Fibroblast of skin of right quadriceps (primary cell): ENCODE data around the gene DLGAP1.

Source experiments
- DNase-seq: peaks from one replicate; pipeline ENCODE4 v3.0.0-alpha.2; 2013

The DLGAP1 gene

GRCh38 chr18:3510024-3510423 lies 945.1 kb downstream of the DLGAP1 start:
- DNase-seq, result no peak

- DNase-seq, result no peak
Observed at GRCh38 chr18:3508576-3509549, 946.2 kb downstream of the DLGAP1 start.

- DNase-seq, result no peak
Observed at GRCh38 chr18:3504637-3505036, 950.5 kb downstream of the DLGAP1 start.

GRCh38 chr18:3502650-3503049 lies 952.5 kb downstream of the DLGAP1 start:
- no peak for DNase-seq

- no peak for DNase-seq
Observed at GRCh38 chr18:3500016-3500415, 955.1 kb downstream of the DLGAP1 start.

GRCh38 chr18:3499501-3499900 lies 955.6 kb downstream of the DLGAP1 start:
- no peak for DNase-seq

GRCh38 chr18:3498698-3499471 lies 956.2 kb downstream of the DLGAP1 start:
- DNase-seq, result peak; percentile 42

- DNase-seq, result no peak
Observed at GRCh38 chr18:3495691-3496430, 959.2 kb downstream of the DLGAP1 start.

GRCh38 chr18:3494569-3494968 lies 960.5 kb downstream of the DLGAP1 start:
- no peak for DNase-seq

GRCh38 chr18:3494245-3494526 lies 960.9 kb downstream of the DLGAP1 start:
- no peak for DNase-seq

- no peak for DNase-seq
Observed at GRCh38 chr18:3493501-3494244, 961.4 kb downstream of the DLGAP1 start.

- DNase-seq, result no peak
Observed at GRCh38 chr18:3492721-3493120, 962.4 kb downstream of the DLGAP1 start.

- DNase-seq, result no peak
Observed at GRCh38 chr18:3491981-3492555, 963.0 kb downstream of the DLGAP1 start.

- DNase-seq, result no peak
Observed at GRCh38 chr18:3489462-3489861, 965.6 kb downstream of the DLGAP1 start.

- no peak for DNase-seq
Observed at GRCh38 chr18:3486512-3486911, 968.6 kb downstream of the DLGAP1 start.

GRCh38 chr18:3485153-3486149 lies 969.7 kb downstream of the DLGAP1 start:
- DNase-seq, result no peak

GRCh38 chr18:3482258-3482657 lies 972.8 kb downstream of the DLGAP1 start:
- no peak for DNase-seq

GRCh38 chr18:3481696-3482210 lies 973.4 kb downstream of the DLGAP1 start:
- no peak for DNase-seq

- no peak for DNase-seq
Observed at GRCh38 chr18:3480827-3481573, 974.1 kb downstream of the DLGAP1 start.

GRCh38 chr18:3479978-3480509 lies 975.1 kb downstream of the DLGAP1 start:
- DNase-seq, result no peak
